ENCODE measurements around the gene SCARB2.

Gene SCARB2

DNA sequence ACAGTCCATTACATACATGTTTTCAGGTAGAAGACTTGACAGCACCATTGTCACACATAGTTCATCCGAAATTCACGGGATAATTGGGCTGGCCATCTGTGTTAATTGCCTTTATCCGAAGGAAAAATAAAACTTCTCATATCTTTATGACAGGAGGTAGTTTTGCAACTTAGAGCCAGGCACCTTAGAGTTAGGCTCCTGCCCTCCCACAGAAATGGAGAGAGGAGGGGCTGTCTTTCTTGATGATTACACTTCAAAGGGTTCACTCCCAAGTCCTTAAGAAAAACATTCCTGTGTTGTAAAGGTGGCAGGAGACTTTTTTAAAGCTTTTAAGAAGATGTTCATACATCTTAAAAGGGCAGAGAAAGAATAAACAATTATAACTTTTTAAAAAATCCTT, 10.5 kb upstream of the SCARB2 start:
- no peak for DNase-seq

DNA sequence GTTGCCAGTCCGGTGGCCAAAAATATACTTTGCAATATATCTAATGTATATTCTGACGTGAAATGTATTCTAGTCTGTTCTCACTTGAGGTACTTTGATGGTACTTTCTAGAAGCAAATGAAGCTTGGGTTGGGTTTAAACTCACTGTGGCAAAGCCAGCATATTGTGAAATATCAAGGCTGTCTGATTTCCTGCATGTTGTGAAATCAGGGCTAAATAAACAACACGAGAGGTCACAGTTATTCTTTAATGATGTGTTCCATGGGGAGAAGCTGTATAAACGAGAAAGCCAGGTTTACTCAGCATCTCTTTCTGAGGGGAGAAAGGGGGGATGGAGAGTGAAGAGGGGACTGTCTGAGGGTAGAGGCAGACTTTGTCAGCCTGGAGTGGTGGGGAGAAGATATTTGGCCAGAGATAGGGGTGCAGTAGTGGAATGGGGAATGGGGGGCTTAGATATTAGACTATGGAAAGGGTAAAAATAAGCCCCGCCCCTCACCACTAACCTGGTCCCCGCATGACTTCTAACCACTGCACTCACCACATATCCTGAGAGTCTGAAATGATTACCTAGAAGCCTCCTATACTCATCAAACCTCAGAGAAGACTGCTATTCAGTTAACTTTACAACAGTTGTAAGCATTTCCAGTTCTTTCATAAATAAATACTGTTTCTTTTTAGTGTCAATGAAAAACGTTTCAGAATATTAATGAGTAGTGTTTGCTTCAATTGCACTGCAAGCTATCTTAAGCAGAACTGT, 5.9 kb upstream of the SCARB2 start:
- no peak for DNase-seq

DNA sequence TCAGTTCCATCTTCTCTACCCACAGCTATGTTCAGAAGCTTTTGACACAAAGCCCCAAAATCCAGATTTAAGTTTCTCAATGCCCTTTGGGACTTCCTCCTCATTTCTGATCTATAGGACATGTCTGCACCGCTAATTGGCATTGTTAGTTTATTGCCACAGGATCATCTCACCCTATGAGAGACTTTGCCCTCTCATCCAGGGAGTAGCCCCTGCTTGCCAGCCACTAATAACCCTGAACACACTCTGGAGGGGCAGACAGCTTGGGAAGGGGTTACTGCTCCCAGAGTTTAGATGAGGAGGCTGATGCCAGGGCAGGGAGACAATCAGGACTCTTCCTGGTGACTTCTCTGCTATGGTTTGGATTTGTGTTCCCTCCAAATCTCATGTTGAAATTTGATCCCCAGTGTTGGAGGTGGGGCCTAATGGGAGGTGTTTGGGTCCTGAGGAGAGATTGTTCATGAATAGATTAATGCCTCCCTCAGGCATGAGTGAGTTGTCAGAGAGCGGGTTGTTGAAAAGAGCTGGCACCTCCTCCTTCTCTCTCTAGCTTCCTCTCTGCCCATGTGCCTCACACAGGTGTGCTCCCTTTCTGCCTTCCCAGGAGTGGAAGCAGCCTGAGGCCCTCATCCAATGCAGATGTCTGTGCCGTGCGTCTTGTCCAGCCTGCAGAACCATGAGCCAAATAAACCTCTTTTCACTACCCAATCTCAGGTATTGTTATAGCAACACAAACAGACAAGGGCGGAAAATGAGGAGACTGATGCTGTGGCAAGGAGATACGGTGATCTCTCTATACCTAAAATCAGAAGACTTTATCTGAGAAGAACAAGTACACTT, 3.6 kb upstream of the SCARB2 start:
- no peak for DNase-seq

DNA sequence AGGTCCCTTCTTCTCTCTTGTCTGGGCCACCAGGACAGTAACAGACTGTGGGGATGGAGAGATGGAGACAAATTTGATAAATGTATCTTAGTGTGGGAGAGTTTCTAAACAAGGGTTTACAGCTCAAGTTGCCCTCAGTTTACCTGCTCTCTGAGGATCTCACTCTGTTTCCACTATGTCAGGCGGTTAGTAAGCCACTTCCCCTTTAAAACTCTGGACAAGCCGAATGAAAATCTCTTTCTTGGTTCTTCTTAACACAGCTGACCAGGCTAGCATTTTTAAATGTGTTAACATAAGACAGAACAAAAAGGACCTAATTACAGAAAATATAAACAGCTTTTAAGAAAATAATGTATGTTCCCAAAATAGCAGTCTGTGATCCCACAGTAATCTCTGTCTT, 2.9 kb upstream of the SCARB2 start:
- no peak for DNase-seq

DNA sequence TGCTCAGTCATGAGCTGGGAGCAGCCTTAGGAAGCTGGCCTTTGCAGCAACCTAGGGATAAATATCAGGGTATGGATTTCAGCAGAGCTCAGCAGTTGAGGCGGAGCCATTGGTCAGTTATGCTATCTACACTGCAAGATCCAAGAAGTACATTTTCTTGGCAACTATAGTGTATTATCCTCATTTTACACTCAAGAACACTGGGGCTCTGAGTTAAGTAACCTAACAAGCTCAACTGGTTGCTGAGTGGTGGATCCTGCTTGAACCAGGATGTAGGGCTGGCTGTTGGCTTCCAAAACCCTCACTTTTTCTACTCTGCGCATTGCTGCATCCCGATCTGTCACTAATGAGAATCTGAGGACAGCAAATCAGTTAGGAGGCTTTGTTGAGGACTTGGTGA, 1.5 kb upstream of the SCARB2 start:
- DNase-seq = no peak

DNA sequence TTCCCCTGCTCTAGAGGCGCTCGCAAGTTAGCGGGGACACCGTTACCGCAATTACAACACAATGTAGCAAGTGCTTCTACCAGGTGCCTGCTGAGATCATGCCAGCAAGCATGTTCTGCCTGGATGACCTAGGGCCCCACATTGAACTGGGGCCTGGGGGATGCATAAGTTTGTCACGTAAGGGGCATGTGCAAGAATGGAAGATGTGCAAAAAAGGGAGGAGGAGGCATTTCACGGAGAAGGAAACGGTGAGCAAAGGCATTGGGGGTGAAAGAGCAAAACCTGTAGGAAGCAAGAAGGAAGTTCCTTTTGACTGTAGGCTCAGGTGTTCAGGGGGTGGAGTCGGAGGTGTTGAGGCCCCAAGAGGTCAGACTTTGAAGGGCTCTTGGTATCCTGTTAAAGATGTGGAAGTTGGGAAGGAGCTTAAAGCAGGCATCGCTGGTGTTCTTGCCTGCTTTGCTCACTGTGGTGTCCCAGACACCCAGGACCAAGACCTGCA, 602 bp upstream of the SCARB2 start:
- no peak for DNase-seq

DNA sequence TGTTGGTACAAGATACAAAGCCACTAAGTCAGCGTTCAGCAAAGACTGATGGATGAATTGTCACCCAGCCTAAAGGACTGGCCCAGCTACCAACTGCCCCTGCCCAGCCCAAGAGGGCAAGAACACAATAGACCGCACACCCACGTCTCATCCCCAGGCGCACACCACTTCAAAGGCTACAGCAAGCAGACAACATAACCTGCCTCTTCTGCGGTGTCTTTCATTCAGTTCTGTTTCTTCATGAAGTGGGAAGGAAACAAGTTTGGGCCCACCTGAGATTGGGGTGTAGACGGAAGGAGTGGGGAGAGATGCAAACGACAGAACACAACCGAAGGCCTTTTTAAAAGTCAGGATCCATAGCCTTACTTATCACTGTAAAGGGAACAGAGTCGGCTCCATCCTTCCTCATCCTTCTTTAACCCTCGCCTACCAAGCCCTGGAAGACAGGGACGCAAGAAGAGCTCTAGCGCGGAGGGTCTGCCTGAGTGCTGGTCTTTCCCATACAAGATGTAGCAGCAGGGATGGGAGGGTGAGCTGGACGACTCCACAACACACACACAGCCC, 691 bp downstream of the SCARB2 start:
- peak; percentile 48 to 65 for DNase-seq

DNA sequence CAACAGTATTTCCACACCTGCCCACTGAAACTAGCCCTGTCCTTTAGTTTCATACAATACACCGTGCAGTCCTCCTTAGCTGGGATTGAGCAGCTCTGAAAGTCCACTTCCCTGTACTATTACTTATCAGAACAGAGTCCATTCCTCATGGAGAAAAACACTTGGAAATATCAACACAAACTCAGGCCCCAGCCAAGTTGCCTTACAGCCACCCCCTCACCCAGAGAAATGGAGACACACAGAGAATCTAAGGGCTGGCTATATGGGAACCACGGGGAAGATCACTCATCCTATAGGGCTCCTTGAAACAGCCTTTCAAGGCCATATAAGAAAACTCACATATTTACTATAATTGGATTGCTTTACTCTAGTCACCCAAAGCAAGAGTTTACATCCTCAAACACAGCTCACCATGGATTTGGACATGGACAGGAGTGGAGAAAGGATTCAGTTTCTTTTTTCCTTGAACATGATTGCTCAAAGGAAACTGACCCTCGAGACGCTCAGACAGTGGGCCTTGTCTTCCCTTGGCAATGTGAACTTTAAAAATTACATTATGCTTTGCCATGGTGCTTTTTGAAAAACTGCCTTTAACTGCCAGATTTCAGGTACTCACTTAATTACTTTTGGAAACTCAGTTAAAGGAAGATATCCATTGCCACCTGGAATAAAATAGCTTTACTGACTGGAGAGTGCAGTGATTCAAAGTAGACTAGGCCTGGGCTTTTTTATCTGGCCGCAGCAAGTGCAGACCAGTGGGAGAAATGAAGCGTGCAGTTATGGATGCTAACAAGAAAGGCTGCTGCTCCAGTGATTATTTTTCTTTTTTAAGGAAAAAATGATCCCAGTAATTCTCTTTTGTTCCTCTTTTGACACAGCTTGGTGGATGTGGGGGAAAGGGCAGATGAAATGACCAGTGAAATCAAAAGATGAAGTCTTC, 1.6 kb downstream of the SCARB2 start:
- no peak for DNase-seq

DNA sequence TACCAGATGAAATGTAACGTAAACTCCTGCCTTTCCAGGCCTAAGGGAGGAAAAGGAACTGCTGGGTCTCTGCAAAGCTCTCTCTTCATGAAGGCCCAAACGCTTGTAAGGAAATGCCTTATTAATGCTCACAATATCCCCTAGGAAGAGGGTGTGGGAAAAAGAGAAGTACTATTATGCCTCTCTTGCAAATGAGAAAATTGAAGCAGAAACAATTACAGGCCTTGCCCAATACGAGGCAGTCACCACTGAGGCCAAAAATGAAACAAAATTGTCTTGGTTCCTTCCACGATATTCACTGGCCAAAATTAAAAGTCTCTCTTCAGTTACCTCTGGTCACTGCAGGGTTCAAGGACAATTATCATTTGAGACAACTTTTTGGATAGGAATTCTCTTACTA, 3.2 kb downstream of the SCARB2 start:
- DNase-seq = no peak

DNA sequence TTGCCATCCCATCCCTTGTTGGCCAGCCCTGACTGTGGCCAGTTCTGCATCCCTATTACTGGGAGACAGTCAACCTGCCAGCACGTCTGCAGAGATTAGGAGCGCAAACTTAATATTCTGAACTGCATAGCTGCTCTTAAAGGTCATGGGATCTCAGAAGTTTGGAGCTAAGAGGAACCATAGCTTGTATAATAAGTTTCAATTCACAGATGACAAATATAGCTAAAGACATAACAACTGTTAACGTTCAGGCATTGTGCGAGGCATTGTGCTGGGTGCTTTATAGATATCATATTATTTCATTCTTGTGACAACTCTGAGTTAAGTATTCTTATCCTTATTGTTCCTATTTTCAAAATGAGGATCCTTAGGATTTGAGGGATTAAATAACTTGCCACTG, 3.7 kb downstream of the SCARB2 start:
- no peak for DNase-seq

DNA sequence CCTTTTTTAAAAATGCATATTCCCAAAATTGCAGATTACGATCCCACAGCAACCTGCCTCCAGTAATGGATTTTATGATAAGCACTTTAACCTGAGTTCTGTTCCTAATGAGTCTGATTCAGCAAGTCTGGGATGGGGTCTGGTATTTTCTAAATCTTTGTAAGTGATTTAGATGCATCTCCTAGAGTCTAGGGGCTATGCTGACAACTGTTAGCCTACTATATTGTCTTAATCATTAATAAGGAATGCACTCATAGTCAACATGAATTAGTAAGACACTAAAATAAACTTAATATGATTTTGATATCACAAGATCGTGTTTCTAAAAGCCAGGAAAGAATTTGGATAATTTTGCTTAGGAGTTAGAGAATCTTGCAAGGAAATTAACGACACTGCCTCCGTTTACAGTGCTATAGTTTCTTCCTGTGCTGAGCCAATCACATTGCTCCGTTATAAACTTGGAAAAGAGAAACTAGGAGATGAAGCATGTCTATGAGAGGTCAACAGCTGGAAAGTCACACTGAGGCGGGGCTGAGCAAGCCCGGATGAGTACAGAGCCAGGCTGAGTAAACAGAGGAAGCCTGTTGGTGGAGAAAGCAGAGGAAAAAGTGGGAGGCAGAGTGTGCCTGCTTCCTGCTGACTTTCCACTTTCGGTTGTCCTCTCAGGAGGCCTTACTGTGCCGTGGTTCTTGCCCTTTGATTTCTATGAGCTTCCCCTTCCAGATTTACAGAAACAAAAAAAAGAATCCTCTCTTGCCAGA, 5.4 kb downstream of the SCARB2 start:
- no peak for DNase-seq

DNA sequence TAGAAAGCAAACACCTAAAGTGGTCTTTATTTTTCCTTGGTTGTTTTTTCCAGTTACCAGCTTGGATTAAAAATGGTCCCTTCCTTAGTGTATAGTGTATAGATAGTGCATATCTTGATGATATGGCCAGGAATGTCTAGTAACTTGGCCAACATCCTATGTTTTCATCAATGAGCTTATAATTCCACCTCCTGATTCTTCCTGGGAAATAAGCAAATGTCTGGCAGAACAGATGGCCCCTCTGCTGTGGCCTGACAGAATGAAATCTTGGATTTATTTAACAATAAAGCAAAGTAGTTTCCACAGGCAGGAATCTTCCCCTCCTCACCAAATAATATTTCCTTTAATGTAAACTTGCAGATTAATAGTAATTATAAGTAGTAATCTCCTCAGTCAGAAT, 6.1 kb downstream of the SCARB2 start:
- no peak for DNase-seq

DNA sequence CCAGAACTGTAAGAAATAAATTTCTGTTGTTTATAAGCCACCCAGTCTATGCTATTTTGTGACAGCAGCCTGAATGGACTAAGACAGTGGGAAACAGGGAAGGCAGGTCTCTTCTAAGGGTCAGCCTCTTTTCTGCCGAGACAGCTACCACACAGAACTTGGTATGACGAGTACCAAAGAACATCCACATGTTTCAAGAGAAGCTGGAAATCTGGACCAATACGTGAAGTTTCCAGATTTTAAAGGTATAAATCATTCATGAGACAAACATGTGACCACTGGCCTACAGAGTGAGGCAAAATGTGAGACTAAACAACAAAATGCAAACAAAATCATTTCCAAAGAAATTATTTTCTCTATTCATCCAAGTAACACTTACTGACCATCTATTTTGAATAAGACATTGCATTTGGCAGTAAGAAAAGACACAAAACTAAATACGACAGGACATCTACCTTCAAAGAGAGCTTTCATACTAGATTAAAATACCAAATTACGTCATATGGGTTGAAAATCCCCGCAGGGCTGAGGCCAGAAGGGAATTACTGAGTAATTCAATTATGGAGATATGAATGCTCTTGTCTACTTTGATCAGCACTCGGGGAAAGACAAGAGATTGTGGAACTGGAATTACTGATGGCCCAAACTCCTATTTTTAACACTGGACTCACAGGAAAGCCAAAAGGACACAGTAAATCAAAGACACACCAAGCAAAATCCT, 7.2 kb downstream of the SCARB2 start:
- DNase-seq = no peak

DNA sequence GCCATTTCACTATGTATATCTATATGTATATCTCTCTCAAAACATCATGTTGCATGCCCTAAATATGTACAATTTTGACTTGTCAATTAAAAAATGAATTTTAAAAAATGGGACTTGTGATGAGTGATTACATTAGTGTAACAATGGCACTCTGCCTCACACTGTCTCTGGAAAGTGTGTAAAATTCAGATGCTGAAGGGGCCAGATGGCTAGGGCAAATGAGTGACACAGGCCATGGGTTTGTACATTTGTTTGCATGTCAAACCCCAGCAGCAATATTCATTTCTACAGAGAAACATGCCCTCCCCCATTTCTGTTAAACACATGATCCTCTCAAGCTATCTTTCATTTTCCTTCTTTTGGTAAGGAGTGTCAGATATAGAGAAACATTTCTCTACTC, 8.1 kb downstream of the SCARB2 start:
- DNase-seq = no peak

DNA sequence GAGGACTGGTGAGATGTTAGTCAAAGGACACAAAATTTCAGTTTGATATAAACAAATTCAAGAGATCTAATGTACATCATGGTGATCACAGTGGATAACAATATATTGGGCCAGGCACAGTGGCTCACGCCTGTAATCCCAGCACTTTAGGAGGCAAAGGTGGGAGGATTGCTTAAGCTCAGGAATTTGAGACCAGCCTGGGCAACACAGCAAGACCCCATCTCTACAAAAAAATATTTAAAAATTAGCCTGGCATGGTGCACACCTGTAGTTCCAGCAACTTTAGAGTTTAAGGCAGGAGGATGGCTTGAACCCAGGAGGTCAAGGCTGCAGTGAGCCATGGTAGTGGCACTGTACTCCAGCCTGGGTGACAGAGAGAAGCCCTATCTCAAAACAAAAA, 8.7 kb downstream of the SCARB2 start:
- no peak for DNase-seq

DNA sequence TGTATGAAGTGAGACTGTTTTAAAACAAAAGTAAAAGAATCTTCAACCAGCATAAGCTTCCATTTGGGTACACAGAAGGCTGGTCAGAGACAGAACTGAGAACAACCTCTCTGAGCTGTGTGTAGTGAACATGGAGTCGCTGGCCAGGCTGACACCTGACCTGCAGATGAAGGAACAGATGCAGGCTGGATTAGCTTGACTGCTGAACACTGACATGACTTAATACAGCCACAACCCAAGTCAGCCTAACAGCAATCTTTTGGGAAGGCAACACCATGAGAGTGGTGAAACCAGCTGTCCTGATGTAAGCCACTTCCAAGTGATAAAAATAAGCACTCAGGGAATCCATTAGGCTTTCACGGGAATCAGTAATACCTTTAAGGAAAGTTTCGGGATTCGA, 10.1 kb downstream of the SCARB2 start:
- no peak for DNase-seq

DNA sequence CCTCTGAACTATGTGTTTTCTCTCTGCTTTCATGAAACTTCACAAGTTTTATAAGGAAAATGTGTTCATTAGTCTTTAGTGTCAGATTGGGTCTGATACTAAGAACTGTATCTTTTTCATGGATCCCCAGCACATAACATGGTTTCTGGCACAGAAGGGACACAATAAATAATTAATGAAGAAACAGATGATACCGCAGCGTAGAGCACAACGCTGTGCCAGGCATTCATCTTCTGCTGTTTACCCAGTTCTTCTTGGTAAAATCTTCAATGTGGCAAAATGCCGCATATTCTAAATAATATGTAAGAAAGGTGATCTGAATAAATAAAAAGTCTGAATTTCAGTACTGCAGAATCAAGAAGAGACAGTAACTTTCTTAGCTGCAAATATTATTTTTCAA, 12.3 kb downstream of the SCARB2 start:
- no peak for DNase-seq

DNA sequence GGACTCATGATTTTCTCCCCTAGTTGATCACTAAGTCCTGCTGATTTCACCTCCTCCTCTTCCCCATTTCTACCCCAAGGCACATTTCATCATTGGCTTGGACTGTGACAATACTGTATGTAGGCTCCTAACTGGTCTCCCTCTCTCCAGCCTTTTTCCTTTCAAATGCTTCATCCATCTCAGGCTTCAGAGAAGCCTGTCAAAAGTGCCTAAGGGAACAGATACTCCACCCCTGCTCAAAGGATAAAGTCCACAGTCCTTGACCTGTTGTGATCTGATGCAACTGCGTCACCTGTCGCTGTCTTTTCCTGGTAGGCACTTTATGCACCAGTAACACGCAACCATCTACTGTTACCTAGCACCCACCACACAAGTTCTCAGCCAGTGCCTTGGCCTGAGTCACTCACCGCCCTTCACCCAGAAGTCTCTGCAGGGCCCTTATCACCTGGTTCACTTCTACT, 12.8 kb downstream of the SCARB2 start:
- no peak for DNase-seq

DNA sequence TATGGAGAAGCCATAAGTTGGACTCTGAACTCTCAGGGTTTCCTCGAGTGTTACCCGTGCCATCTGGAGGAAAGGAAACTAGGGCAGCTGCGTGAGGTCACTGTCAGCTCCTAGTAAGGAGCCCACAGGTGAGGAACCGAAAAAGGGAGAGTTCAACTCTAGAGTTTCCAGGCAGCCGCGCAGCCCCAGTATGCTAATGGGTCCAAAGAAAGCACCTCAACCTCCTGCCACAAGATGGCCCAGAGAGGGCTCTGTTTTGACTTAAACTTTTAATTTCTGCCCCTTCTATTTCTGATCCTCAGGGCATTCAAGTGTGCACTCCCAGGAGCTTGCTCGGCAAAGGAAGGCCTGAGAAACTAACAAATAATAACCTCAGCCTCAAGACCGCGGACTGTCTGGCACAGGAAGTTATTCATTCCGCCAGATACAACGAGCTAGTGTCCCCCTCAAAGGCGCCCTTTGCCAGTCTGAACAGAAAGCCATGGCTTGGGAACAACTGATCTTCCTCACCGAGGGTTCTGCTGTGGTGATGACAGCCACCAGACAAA, 13.9 kb downstream of the SCARB2 start:
- peak in 1 of 2 donors; percentile 53 for DNase-seq

DNA sequence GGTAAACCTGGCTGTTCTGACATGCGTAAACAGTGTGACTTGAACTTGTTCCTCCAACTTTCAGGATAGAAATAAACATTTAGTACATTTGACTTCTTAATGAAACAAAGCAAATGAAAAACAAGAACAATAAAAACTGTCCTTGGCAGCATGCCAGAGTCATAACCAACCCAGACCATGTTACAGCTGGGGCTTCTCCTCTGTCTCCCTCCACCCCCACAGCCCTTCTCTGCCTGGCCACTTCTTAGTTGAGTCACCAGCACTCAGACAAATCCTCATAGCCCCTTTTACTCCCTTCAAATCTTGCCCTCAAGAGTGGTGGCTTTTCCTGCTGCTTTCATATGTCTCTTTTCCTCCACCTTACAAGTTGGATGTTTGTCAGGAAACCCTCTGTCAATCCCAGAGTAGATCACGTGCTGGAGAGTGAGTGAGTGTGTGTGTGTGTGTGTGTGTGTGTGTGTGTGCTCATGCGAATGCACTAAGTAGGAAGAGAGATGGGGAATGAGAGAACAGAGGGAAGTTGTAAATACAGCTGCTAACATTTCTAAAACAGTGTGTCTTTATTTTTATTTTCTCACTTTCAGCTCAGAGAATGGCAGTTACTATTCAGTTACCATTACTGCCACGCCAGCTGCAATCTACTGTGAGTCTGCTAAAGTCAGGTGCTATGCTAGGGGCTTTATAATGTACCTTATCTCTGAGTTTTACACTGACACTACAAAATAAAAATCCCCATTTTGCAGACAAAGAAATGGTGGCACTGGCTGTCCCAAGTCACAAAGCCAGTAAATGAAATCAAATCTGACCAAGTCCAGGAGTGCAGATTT, 15.0 kb downstream of the SCARB2 start:
- peak; percentile 18 to 40 for DNase-seq
